GM10266 (cell line): ENCODE results near the gene RNF7.

Source experiments
- DNase-seq: peaks from one replicate; pipeline ENCODE4 v3.0.0; 2012; ENCODE audit errors: extremely low spot score
- CTCF ChIP-seq: IDR thresholded peaks from 2 replicates; pipeline ENCODE4 v1.5.1; 2012; ENCODE audit warnings: mild to moderate bottlenecking, low read depth; ENCODE audit not compliant: control insufficient read depth, insufficient read depth; ENCODE audit errors: missing control alignments

RNF7 gene

DNA sequence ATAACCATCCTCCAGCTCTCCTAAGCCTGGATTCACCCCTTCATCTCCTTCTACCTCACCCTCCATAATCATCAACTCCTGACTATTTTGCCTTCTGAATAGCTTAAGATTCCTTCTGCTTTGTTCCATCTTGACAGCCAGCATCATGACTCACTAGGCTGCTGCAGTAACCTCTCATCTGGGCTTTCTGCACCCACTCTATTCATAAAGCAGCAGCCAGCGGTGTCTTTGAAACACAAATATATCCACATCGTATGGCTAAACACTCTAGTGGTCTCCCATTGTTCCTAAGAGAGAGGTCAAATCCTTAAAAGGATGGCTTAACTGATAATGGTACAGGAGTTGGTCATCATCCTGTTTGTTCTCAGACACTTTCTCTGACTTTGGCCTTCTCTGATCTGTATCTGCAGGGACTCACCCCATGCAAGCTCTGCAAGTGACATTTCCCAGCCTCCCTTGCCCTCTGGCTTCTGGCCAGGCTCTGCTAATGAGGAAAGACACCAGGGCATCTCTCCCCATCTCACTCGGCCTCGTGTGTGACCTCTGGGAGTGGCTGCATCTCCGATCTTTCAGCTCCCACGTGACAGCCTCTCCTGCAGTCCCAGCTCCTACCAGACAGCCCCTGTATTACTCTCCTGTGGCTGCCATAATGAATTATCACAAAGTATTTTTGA is 31.3 kb downstream of the RNF7 start:
- TF ChIP-seq CTCF = no peak
- no peak for DNase-seq

GRCh38 chr3:141773676-141774075 is 35.6 kb downstream of the RNF7 start:
- no peak for TF ChIP-seq CTCF
- DNase-seq = no peak

DNA sequence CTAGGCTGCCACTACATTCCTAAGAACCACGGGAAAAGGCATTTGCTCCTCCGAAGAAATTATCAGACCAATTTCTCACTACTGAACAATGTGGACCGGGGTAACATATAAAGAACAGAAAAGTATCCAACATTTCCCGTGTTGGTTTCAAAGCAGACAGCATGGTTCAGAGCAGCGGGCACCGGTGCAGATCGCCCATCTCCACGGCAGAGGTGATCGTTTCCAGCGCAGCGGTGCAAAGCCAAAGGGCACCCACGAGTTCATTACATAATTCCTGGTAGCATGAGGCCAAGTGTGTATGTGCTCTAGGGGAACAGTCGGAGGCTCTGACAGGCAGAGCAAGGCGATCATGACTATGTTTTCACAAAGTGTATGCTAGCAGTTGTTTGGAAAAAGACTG is 38.3 kb downstream of the RNF7 start:
- TF ChIP-seq CTCF = no peak
- DNase-seq = no peak

GRCh38 chr3:141776885-141777284 is 38.8 kb downstream of the RNF7 start:
- TF ChIP-seq CTCF = no peak
- DNase-seq = no peak

GRCh38 chr3:141777957-141778813 is 40.1 kb downstream of the RNF7 start:
- DNase-seq = no peak
- no peak for TF ChIP-seq CTCF

DNA sequence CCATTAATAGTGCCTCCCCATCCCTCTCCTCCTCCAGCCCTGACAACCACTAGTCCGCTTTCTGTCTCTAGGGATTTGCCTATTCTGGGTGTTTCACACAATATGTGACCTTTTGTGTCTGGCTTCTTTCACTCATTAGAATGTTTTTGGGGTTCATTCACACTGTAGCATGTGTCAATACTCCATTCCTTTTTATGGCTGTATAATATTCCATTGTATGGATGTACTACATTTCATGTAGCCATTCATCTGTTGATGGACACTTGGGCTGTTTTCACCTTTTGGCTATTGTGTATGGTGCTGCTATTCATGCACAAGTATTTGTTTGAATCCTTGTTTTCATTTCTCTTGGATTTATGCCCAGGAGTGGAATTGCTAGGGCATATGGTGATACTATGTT is 41.6 kb downstream of the RNF7 start:
- no peak for DNase-seq
- no peak for TF ChIP-seq CTCF

- no peak for TF ChIP-seq CTCF
- no peak for DNase-seq
These were observed 44.4 kb downstream of the RNF7 start for GRCh38 chr3:141782386-141782932.
